Left lung (tissue), 14 donors: ENCODE data around the gene KDM4B. TPM values are rescaled to one million over a fixed set of nuclear protein-coding genes. Genes with fewer than 3 reads are reported as not detected.

ENCODE experiments used
- ATAC-seq: fragments of 200-7000 bp; cut with Tn5 transposase; one replicate; pipeline ENCODE4 v1.9.1; 2020; ENCODE audit warnings: moderate library complexity
- DNase-seq, 4 donors: peaks; one replicate each; pipeline ENCODE4 v3.0.0-alpha.2; 2013 to 2020
- H3K27ac ChIP-seq, 2 donors: fragments of 200-600 bp; sonication (generic) in 1 of 2; one replicate each; pipeline versions ENCODE4 v1.5.0 to v1.8.0; 2020 to 2021
- H3K27me3 ChIP-seq, 2 donors: fragments of 200-600 bp; sonication (generic) in 1 of 2; one replicate each; pipeline versions ENCODE4 v1.5.0 to v1.8.0; 2020 to 2021
- H3K36me3 ChIP-seq, 2 donors: fragments of 200-600 bp; sonication (generic) in 1 of 2; one replicate each; pipeline versions ENCODE4 v1.5.0 to v1.8.0; 2020 to 2021
- H3K4me1 ChIP-seq, 2 donors: fragments of 200-600 bp; one replicate each; pipeline ENCODE4 v1.8.0; 2021
- H3K4me3 ChIP-seq, 2 donors: fragments of 200-600 bp; sonication (generic) in 1 of 2; one replicate each; pipeline versions ENCODE4 v1.5.0 to v1.8.0; 2020 to 2021; ENCODE audit warnings: mild to moderate bottlenecking in 1 of 2
- H3K9me3 ChIP-seq, 2 donors: fragments of 200-600 bp; sonication (generic) in 1 of 2; one replicate each; pipeline versions ENCODE4 v1.5.0 to v1.8.0; 2020 to 2021
- CTCF ChIP-seq, 2 donors: fragments of 200-600 bp; sonication (generic) in 1 of 2; IDR thresholded peaks; one replicate each; pipeline versions ENCODE4 v1.5.0 to v1.8.0; 2021; ENCODE audit warnings: antibody characterized with exemption in 2 of 2
- intact Hi-C, 2 donors: fragments of 100-400 bp; cut with DNase I; formaldehyde crosslinking; loops; one replicate each; pipeline versions ENCODE4 v1.11.2 to v1.14.2; 2022
- long read RNA-seq, 12 donors: library from polyadenylated mRNA in 2 of 12; unstranded in 2 of 12; transcript quantifications; one replicate each; pipeline ENCODE4 v2.0.0 and lab custom pipeline, GENCODE V29; 2019 to 2026
- polyA plus RNA-seq, 6 donors: library from polyadenylated mRNA; unstranded; fragments of 120-200 nt; gene quantifications; one replicate each; pipeline ENCODE4 v1.2.1, GENCODE V29; 2013; ENCODE audit not compliant: insufficient read length in 6 of 6
- total RNA-seq, 2 donors: library from RNA; stranded (reverse); fragmentation: NEBNext Ultra II Directional; extraction: Animal tissue kit (Norgen Biotek cat#: 25700); gene quantifications; one replicate each; pipeline ENCODE4 v1.2.1, GENCODE V29; 2021
- donor health status: DM: no; HTN: yes; CAD: no.
- donor health status: DM: no; HTN: no; CAD: no.

Gene KDM4B
- total RNA-seq = 10 to 100 TPM; 35.5 to 42.1 TPM
- 10 to 100 TPM; 24.6 to 37.1 (median 28.2) TPM for polyA plus RNA-seq
- long read RNA-seq, donor 1, full-length matches to known transcripts = 2 of 2 reads
- long read RNA-seq, donor 1, partial matches to known transcripts = 0 of 2 reads
- long read RNA-seq, donor 1, other reads (novel, unspliced or antisense) = 0 of 2 reads
- long read RNA-seq, donor 2, full-length matches to known transcripts = 2 of 8 reads
- long read RNA-seq, donor 2, partial matches to known transcripts = 6 of 8 reads
- long read RNA-seq, donor 2, other reads (novel, unspliced or antisense) = 0 of 8 reads
- long read RNA-seq, donor 3, full-length matches to known transcripts = 5 of 5 reads
- long read RNA-seq, donor 3, partial matches to known transcripts = 0 of 5 reads
- long read RNA-seq, donor 3, other reads (novel, unspliced or antisense) = 0 of 5 reads
- long read RNA-seq, donor 4, partial matches to known transcripts = 4 of 5 reads
- long read RNA-seq, donor 4, other reads (novel, unspliced or antisense) = 1 of 5 reads
- long read RNA-seq, donor 5 = 0 reads
- long read RNA-seq, donor 6, full-length matches to known transcripts = 3 of 3 reads
- long read RNA-seq, donor 6, partial matches to known transcripts = 0 of 3 reads
- long read RNA-seq, donor 6, other reads (novel, unspliced or antisense) = 0 of 3 reads
- long read RNA-seq, donor 7, full-length matches to known transcripts = 2 of 8 reads
- long read RNA-seq, donor 7, partial matches to known transcripts = 6 of 8 reads
- long read RNA-seq, donor 7, other reads (novel, unspliced or antisense) = 0 of 8 reads
- long read RNA-seq, donor 8, full-length matches to known transcripts = 5 of 5 reads
- long read RNA-seq, donor 8, partial matches to known transcripts = 0 of 5 reads
- long read RNA-seq, donor 8, other reads (novel, unspliced or antisense) = 0 of 5 reads
- long read RNA-seq, donor 9 = 0 reads
- long read RNA-seq, donor 10, partial matches to known transcripts = 1 of 3 reads
- long read RNA-seq, donor 10, other reads (novel, unspliced or antisense) = 2 of 3 reads
- long read RNA-seq, donor 11 = 0 reads
- long read RNA-seq, donor 12, full-length matches to known transcripts = 5 of 18 reads
- long read RNA-seq, donor 12, partial matches to known transcripts = 13 of 18 reads
- long read RNA-seq, donor 12, other reads (novel, unspliced or antisense) = 0 of 18 reads

DNA sequence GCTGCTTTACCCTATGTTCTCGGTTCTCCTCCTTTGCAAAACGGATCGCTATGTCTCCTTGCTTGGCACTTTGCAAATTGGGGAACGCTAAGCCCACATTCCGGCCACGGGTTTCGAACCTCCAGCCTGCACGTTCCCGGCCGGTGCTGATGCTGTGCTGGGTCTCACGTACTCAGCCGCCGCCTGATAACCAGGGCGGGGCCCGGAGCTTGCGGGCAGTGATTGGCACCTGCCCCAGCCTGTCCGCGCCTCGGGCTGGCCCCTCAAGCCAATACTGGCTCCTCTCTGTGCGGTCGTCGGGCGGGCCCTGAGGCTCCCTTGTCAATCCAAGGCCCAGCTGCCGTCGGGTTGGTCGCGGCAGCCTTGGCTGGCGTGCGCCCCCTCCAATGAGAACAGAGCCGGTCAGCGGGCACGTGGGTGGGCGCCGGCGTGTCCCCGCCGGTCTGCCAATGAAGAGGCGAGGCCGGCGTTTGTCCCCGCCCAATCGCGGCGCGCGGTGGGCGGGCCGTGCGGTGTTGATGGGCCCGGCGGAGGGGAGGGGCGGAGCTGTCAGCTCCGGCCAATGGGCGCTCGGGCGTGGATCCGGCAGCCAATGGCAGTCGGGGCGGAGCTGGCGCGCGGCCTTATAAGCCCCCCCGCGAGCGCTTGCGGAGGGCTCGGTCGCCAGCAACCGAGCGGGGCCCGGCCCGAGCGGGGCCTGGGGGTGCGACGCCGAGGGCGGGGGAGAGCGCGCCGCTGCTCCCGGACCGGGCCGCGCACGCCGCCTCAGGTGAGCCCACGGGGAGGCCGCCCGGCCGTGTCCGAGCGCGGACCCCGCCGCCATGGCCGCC is at the start of gene KDM4B:
Gene KDM4B (plus strand): TSS at position 652 of the 830 bp plus-strand sequence. CDS start 63,778 bp downstream, outside the sequence.
- intact Hi-C loops = no loop called here
- TF ChIP-seq CTCF (IDR thresholded peaks at IDR 0.05) = no peak
- Histone ChIP-seq H3K4me1 (peaks cover 10 to 46% of the 10 kb centered on the region in 2 donors), H3K27ac (peak within 1 kb of the TSS; percentile 65 to 76), H3K27me3 (no peaks in the 10 kb centered on the region), H3K36me3 (no peaks in the 10 kb centered on the region), H3K4me3 (peak within 1 kb of the TSS; percentile 55 to 61), H3K9me3 (no peaks in the 10 kb centered on the region)
- peak; percentile 96 for ATAC-seq
- DNase-seq = peak; percentile 99 to 100 (median 100)

- H3K27ac ChIP-seq = peak overlapping the region in 1 of 2 donors; percentile 73
- no peaks in the 10 kb centered on the region for H3K27me3 ChIP-seq
- ATAC-seq (peak; percentile 27), DNase-seq (peak in 1 of 4 donors; percentile 52)
- no peak for TF ChIP-seq CTCF (IDR thresholded peaks at IDR 0.05)
- H3K4me3 ChIP-seq = no peak overlapping the region
- H3K36me3 ChIP-seq = no peaks in the 10 kb centered on the region
- H3K9me3 ChIP-seq = no peaks in the 10 kb centered on the region
- peaks cover 0 to 27% of the 10 kb centered on the region in 2 donors for H3K4me1 ChIP-seq
- intact Hi-C loops = no loop called here
These were observed 46.2 kb upstream of the KDM4B start for GRCh38 chr19:4922530-4923275.

DNA sequence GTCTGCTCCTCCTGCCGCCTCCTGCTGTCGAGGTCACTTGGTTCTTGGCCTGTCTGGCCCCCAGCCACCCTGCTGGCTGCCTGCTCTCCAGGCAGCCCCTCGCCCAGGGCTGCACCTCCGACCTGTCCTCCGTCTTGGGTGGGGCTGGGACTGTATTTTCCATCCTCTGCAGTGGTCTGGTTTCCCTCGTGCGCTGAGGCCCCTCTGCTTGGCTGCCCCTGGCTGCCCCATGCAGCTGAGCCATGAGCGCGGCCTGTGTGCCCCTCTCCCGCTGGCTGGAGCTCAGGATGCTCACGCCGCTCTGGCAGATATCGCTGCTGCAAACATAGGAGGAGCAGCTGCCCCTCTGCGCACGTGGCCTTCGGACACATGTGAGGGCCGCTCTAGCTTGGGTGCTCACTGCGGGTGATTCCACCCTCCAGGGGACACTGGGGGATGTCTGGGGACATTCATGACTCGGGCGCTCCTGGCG is 45.6 kb upstream of the KDM4B start:
- Histone ChIP-seq H3K36me3 (no peaks in the 10 kb centered on the region), H3K4me1 (peaks cover 0 to 27% of the 10 kb centered on the region in 2 donors), H3K27ac (peak overlapping the region in 1 of 2 donors; percentile 73), H3K27me3 (no peaks in the 10 kb centered on the region), H3K4me3 (no peak overlapping the region), H3K9me3 (no peaks in the 10 kb centered on the region)
- no peak for DNase-seq
- no peak for TF ChIP-seq CTCF (IDR thresholded peaks at IDR 0.05)
- ATAC-seq = no peak
- intact Hi-C loops = no loop called here

DNA sequence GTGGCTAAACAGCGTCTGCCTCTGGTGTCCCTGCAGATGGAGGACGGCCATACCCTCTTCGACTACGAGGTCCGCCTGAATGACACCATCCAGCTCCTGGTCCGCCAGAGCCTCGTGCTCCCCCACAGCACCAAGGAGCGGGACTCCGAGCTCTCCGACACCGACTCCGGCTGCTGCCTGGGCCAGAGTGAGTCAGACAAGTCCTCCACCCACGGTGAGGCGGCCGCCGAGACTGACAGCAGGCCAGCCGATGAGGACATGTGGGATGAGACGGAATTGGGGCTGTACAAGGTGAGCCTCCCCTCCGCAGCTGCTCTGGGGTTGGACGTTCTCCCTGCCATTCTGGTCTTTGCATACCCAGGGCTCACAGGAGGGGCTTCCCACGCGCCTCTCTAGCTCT is 39.7 kb upstream of the KDM4B start:
- H3K36me3 ChIP-seq = peaks cover 0 to 16% of the 10 kb centered on the region in 2 donors
- ATAC-seq (no peak), DNase-seq (no peak)
- peaks cover 0 to 14% of the 10 kb centered on the region in 2 donors for H3K4me1 ChIP-seq
- H3K4me3 ChIP-seq = no peak overlapping the region
- no peak for TF ChIP-seq CTCF (IDR thresholded peaks at IDR 0.05)
- H3K27ac ChIP-seq = no peak overlapping the region
- H3K27me3 ChIP-seq = no peaks in the 10 kb centered on the region
- no peaks in the 10 kb centered on the region for H3K9me3 ChIP-seq
- intact Hi-C loops = no loop called here
